ENCODE results near the gene ZNF14. TPM values are rescaled to one million over a fixed set of nuclear protein-coding genes. Genes with fewer than 3 reads are reported as not detected.

Gene ZNF14
- total and polyA plus RNA-seq, 2 of the 13 experiments (the other 11 are each of a cell fraction or from before 2014, with no cell fraction given) = 1.9 to 6.2 TPM

- TF ChIP-seq ZNF280D (CRISPR knock-in tag; IDR thresholded peaks at IDR 0.05) (no peak), ZNF547 (CRISPR knock-in tag; IDR thresholded peaks at IDR 0.05) (0 out of 2 replicates have a peak, but pooled peaks have one; percentile 3), NFE2L2 (IDR thresholded peaks at IDR 0.05; ENCODE audit: low read length) (no peak), MYC (CRISPR knock-in tag; IDR thresholded peaks at IDR 0.05; ENCODE audit: borderline replicate concordance) (peak; percentile 85; the same call in 1 of the 2 replicates), RNF2 (conservative IDR thresholded peaks at IDR 0.05; ENCODE audit: low read depth) (no peak), ATF3 (CRISPR knock-in tag; IDR thresholded peaks at IDR 0.05) (no peak), SIN3A (IDR thresholded peaks at IDR 0.05; ENCODE audit: borderline replicate concordance, low read depth, low read length) (peak; percentile 59; the same call in 1 of the 2 replicates), IRX3 (CRISPR knock-in tag; IDR thresholded peaks at IDR 0.05; ENCODE audit: borderline replicate concordance, low read depth) (no peak), TGIF2 (CRISPR knock-in tag; IDR thresholded peaks at IDR 0.05) (no peak; the same call in 1 of the 2 replicates), ATF1 (CRISPR knock-in tag; IDR thresholded peaks at IDR 0.05) (peak; percentile 93), ZNF788 (CRISPR knock-in tag; IDR thresholded peaks at IDR 0.05; ENCODE audit: borderline replicate concordance) (peak; percentile 81; the same call in 1 of the 2 replicates), FOXP1 (IDR thresholded peaks at IDR 0.05) (no peak), FOXP1 (CRISPR knock-in tag; IDR thresholded peaks at IDR 0.05) (peak; percentile 19; the same call in 1 of the 2 replicates), ATF7 (IDR thresholded peaks at IDR 0.05) (no peak), ATF7 (CRISPR knock-in tag; IDR thresholded peaks at IDR 0.05) (no peak), SP4 (CRISPR knock-in tag; IDR thresholded peaks at IDR 0.05) (peak; percentile 97), ZC3H13 (CRISPR knock-in tag; IDR thresholded peaks at IDR 0.05) (no peak), SUZ12 (IDR thresholded peaks at IDR 0.05; ENCODE audit: low read depth, low read length) (peak; percentile 88), ZNF747 (CRISPR knock-in tag; IDR thresholded peaks at IDR 0.05; ENCODE audit: borderline replicate concordance) (no peak; the same call in 1 of the 2 replicates), DMAP1 (CRISPR knock-in tag; IDR thresholded peaks at IDR 0.05) (peak; percentile 66; the same call in 1 of the 2 replicates), ZBED4 (CRISPR knock-in tag; IDR thresholded peaks at IDR 0.05; ENCODE audit: borderline replicate concordance) (no peak), HOXA5 (CRISPR knock-in tag; IDR thresholded peaks at IDR 0.05) (0 out of 2 replicates have a peak, but pooled peaks have one; percentile 20), ATF5 (CRISPR knock-in tag; IDR thresholded peaks at IDR 0.05; ENCODE audit: low read depth) (0 out of 2 replicates have a peak, but pooled peaks have one; percentile 44)
Observed at GRCh38 chr19:19776206-19777008, 43.5 kb upstream of the ZNF14 start (continued).
